HG03520 (cell line): ENCODE data around the gene NPY5R.

Source experiments
- ATAC-seq: cut with Tn5 transposase; IDR thresholded peaks from one replicate; pipeline ENCODE4 v1.9.1; 2021; ENCODE audit warnings: mild to moderate bottlenecking, moderate library complexity; ENCODE audit not compliant: unreplicated experiment

NPY5R gene

GRCh38 chr4:163384434-163384833 is 40.7 kb downstream of the NPY5R start:
- ATAC-seq = no peak

- ATAC-seq = no peak
These were observed 41.2 kb downstream of the NPY5R start for GRCh38 chr4:163384926-163385325.

- ATAC-seq = no peak
These were observed 41.8 kb downstream of the NPY5R start for GRCh38 chr4:163385466-163385865.

- no peak for ATAC-seq
These were observed 48.1 kb downstream of the NPY5R start for GRCh38 chr4:163391756-163392155.

- no peak for ATAC-seq
These were observed 48.6 kb downstream of the NPY5R start for GRCh38 chr4:163392328-163392727.

GRCh38 chr4:163393471-163393870 is 49.8 kb downstream of the NPY5R start:
- no peak for ATAC-seq

GRCh38 chr4:163395055-163395454 is 51.4 kb downstream of the NPY5R start:
- no peak for ATAC-seq

GRCh38 chr4:163395758-163396157 is 52.1 kb downstream of the NPY5R start:
- ATAC-seq = no peak

- ATAC-seq = no peak
These were observed 54.5 kb downstream of the NPY5R start for GRCh38 chr4:163398238-163398637.

GRCh38 chr4:163400911-163401310 is 57.2 kb downstream of the NPY5R start:
- no peak for ATAC-seq
